H1 (cell line): ENCODE results near the gene SLFN5. TPM values are rescaled to one million over a fixed set of nuclear protein-coding genes. Genes with fewer than 3 reads are reported as not detected.
"Not testable (repeated sequence)": the region's sequence is repeated elsewhere in the genome, so short reads cannot be mapped to it uniquely, and the experiment has no call there.

ENCODE experiments used
- CTCF ChIA-PET: fragments of 300-600 bp; sonication (Branson Sonifier 250); formaldehyde crosslinking; loops from one replicate; lab custom pipeline; 2021; ENCODE audit not compliant: partially characterized antibody; lab: Charles Lee
- POLR2A ChIA-PET: fragments of 300-600 bp; sonication (Branson Sonifier 250); formaldehyde crosslinking; loops from one replicate; lab custom pipeline; 2021; ENCODE audit warnings: inconsistent platforms; ENCODE audit not compliant: partially characterized antibody; lab: Charles Lee
- DNase-seq, 2 experiments: peaks; one replicate each; pipeline versions ENCODE4 v3.0.0 to v3.0.0-alpha.2; 2010 to 2022; ENCODE audit warnings: low spot score in 2 of 2, low read depth in 1 of 2, mixed read lengths in 1 of 2
- FAIRE-seq: peaks from 2 replicates; lab custom pipeline; 2011; peaks lifted over from hg19 to GRCh38; lab: Jason Lieb, UNC
- H2AFZ ChIP-seq: 2 replicates; pipeline ENCODE4 v1.8.1; 2012; ENCODE audit warnings: low read length, inconsistent platforms
- H2AK5ac ChIP-seq: 2 replicates; pipeline ENCODE4 v1.6.1; 2013; ENCODE audit warnings: low read depth, low read length
- H2BK120ac ChIP-seq: replicated peaks from 2 replicates; pipeline ENCODE3; 2013; ENCODE audit warnings: low read depth, low read length, inconsistent platforms
- H2BK12ac ChIP-seq: 2 replicates; pipeline ENCODE4 v1.6.1; 2013; ENCODE audit warnings: low read depth, low read length
- H2BK15ac ChIP-seq: 2 replicates; pipeline ENCODE4 v1.6.1; 2013; ENCODE audit warnings: low read length
- H2BK20ac ChIP-seq: 2 replicates; pipeline ENCODE4 v1.6.1; 2013; ENCODE audit warnings: low read length
- H2BK5ac ChIP-seq: 2 replicates; pipeline ENCODE4 v1.6.1; 2013; ENCODE audit warnings: low read depth, low read length
- H3K14ac ChIP-seq: 2 replicates; pipeline ENCODE4 v1.6.1; 2013; ENCODE audit warnings: inconsistent platforms; ENCODE audit not compliant: insufficient read length
- H3K18ac ChIP-seq: 2 replicates; pipeline ENCODE4 v1.6.1; 2013; ENCODE audit warnings: low read length; ENCODE audit errors: extremely low read depth
- H3K23ac ChIP-seq: 2 replicates; pipeline ENCODE4 v1.6.1; 2013; ENCODE audit warnings: inconsistent platforms; ENCODE audit not compliant: insufficient read length
- H3K23me2 ChIP-seq: 2 replicates; pipeline ENCODE4 v1.6.1; 2013; ENCODE audit warnings: low read depth, low read length
- H3K27ac ChIP-seq: 2 replicates; pipeline ENCODE4 v1.6.1; 2011; ENCODE audit warnings: low read depth, low read length, inconsistent platforms
- H3K27me3 ChIP-seq, 4 experiments: replicated peaks in 1 of 4; 1 replicate in 1 of 4; 2 replicates in 3 of 4; pipeline versions ENCODE4 v1.6.1 to v1.8.1; 2011 to 2013; ENCODE audit warnings: low read length in 3 of 4, mild to moderate bottlenecking in 3 of 4, inconsistent platforms in 2 of 4, mixed read lengths in 2 of 4, moderate library complexity in 1 of 4; ENCODE audit not compliant: control insufficient read depth in 3 of 4, insufficient read depth in 3 of 4; ENCODE audit errors: extremely low read depth in 1 of 4
- H3K36me3 ChIP-seq, 4 experiments: 2 replicates each; pipeline versions ENCODE4 v1.6.1 to v1.8.1; 2011 to 2013; ENCODE audit warnings: mild to moderate bottlenecking in 4 of 4, low read length in 3 of 4, moderate library complexity in 2 of 4, control low read depth in 1 of 4, inconsistent platforms in 1 of 4; ENCODE audit not compliant: insufficient read depth in 4 of 4, control insufficient read depth in 2 of 4
- H3K4ac ChIP-seq: replicated peaks from 2 replicates; pipeline ENCODE3; 2013; ENCODE audit warnings: low read length, low read depth, mixed read lengths, inconsistent platforms; ENCODE audit not compliant: insufficient read length
- H3K4me1 ChIP-seq, 4 experiments: replicated peaks in 1 of 4; 1 replicate in 1 of 4; 2 replicates in 3 of 4; pipeline versions ENCODE4 v1.6.1 to v1.8.1; 2011 to 2013; ENCODE audit warnings: low read length in 3 of 4, inconsistent platforms in 2 of 4, mixed read lengths in 1 of 4; ENCODE audit not compliant: insufficient read depth in 4 of 4, control insufficient read depth in 3 of 4
- H3K4me2 ChIP-seq, 2 experiments: 2 replicates each; pipeline versions ENCODE4 v1.6.1 to v1.8.1; 2011 to 2013; ENCODE audit warnings: low read depth in 2 of 2, low read length in 2 of 2, control low read depth in 1 of 2, inconsistent platforms in 1 of 2, mild to moderate bottlenecking in 1 of 2; ENCODE audit not compliant: insufficient read depth in 1 of 2
- H3K4me3 ChIP-seq, 4 experiments: fragments of 200-600, 300-600 bp in 1 of 4; sonication (generic), shearing (Covaris generic), sonication (Bioruptor Twin) in 1 of 4; 2 replicates each; pipeline versions ENCODE4 v1.5.1 to v1.8.1; 2011 to 2016; ENCODE audit warnings: low read length in 4 of 4, low read depth in 3 of 4, control low read depth in 2 of 4, inconsistent platforms in 2 of 4, mild to moderate bottlenecking in 2 of 4, mixed read lengths in 1 of 4, moderate library complexity in 1 of 4; ENCODE audit not compliant: insufficient read depth in 2 of 4; ENCODE audit errors: extremely low read depth in 1 of 4
- H3K56ac ChIP-seq: replicated peaks from 2 replicates; pipeline ENCODE3; 2013; ENCODE audit warnings: low read depth, mild to moderate bottlenecking, mixed read lengths, low read length, inconsistent platforms; ENCODE audit not compliant: insufficient read length
- H3K79me1 ChIP-seq: 2 replicates; pipeline ENCODE4 v1.6.1; 2013; ENCODE audit warnings: low read depth, low read length, control low read depth
- H3K79me2 ChIP-seq, 2 experiments: 2 replicates each; pipeline versions ENCODE4 v1.6.1 to v1.8.1; 2012 to 2013; ENCODE audit warnings: low read length in 2 of 2, mild to moderate bottlenecking in 2 of 2, inconsistent platforms in 1 of 2; ENCODE audit not compliant: insufficient read depth in 2 of 2, control insufficient read depth in 1 of 2
- H3K9ac ChIP-seq, 4 experiments: replicated peaks in 1 of 4; 1 replicate in 1 of 4; 2 replicates in 3 of 4; pipeline versions ENCODE4 v1.6.1 to v1.8.1; 2011 to 2013; ENCODE audit warnings: low read depth in 3 of 4, low read length in 3 of 4, control low read depth in 2 of 4, mild to moderate bottlenecking in 2 of 4, moderate library complexity in 2 of 4, inconsistent platforms in 1 of 4; ENCODE audit errors: extremely low read depth in 1 of 4
- H3K9me3 ChIP-seq, 2 experiments: 2 replicates each; pipeline versions ENCODE4 v1.6.1 to v1.8.1; 2012 to 2013; ENCODE audit warnings: mild to moderate bottlenecking in 2 of 2, moderate library complexity in 2 of 2, control low read depth in 1 of 2, inconsistent platforms in 1 of 2, low read depth in 1 of 2, low read length in 1 of 2, mixed read lengths in 1 of 2; ENCODE audit not compliant: insufficient read depth in 2 of 2
- H4K20me1 ChIP-seq, 2 experiments: replicated peaks in 1 of 2; 2 replicates each; pipeline versions ENCODE3 to v1.8.1; 2011 to 2013; ENCODE audit warnings: inconsistent platforms in 2 of 2, low read length in 2 of 2, mild to moderate bottlenecking in 1 of 2; ENCODE audit not compliant: insufficient read depth in 2 of 2, control insufficient read depth in 1 of 2
- H4K5ac ChIP-seq: 2 replicates; pipeline ENCODE4 v1.6.1; 2013; ENCODE audit warnings: low read length, low read depth, mixed read lengths, inconsistent platforms; ENCODE audit not compliant: insufficient read length
- H4K8ac ChIP-seq: 2 replicates; pipeline ENCODE4 v1.8.0; 2013; ENCODE audit warnings: mild to moderate bottlenecking, moderate library complexity, low read length, inconsistent platforms; ENCODE audit not compliant: insufficient read depth; ENCODE audit errors: extremely low read depth
- H4K91ac ChIP-seq: replicated peaks from 2 replicates; pipeline ENCODE3; 2013; ENCODE audit warnings: low read length, mixed read lengths, inconsistent platforms; ENCODE audit not compliant: insufficient read length
- WGBS, 2 experiments: shearing (Covaris generic) in 1 of 2; methylation state at CpG; one replicate each; pipeline versions ENCODE4 v1.1.6 to v1.1.7; 2013 to 2015; ENCODE audit warnings: low lambda C conversion rate in 2 of 2, mixed read lengths in 2 of 2, inconsistent platforms in 1 of 2, low coverage in 1 of 2, missing lambda C conversion rate in 1 of 2; ENCODE audit not compliant: insufficient replicate concordance in 2 of 2, insufficient coverage in 1 of 2, insufficient read length in 1 of 2; ENCODE audit errors: extremely low coverage in 1 of 2, missing lambda C conversion rate in 1 of 2; 5-methylcytosine and 5-hydroxymethylcytosine counted together
- polyA plus RNA-seq, 7 experiments: library from polyadenylated mRNA; depleted of rRNA in 3 of 7; stranded (reverse) in 5 of 7; unstranded in 2 of 7; fragments of >200 nt in 5 of 7; fragments of 200-250 nt in 2 of 7; gene quantifications; 1 replicate in 5 of 7; 2 replicates in 1 of 7; 4 replicates in 1 of 7; pipeline versions ENCODE4 v1.2.1 to v1.2.3, GENCODE V29; 2011 to 2013; ENCODE audit warnings: missing spikeins in 2 of 7, mixed read lengths in 2 of 7
- total RNA-seq: library from RNA; stranded (reverse); fragmentation: NEBNext Ultra II Directional; extraction: Animal tissue kit (Norgen Biotek cat#: 25700); gene quantifications from 2 replicates; pipeline ENCODE4 v1.2.1, GENCODE V29; 2021

The SLFN5 gene
- total and polyA plus RNA-seq, 2 of the 8 experiments (the other 6 are each of a cell fraction or from before 2014, with no cell fraction given), result 0.86 to 3.0 TPM

GRCh38 chr17:35234315-35234714, 8.6 kb upstream of the SLFN5 start:
- H3K4me3 ChIP-seq, H3K4ac ChIP-seq, H3K18ac ChIP-seq, H3K14ac ChIP-seq, H3K4me1 ChIP-seq, H4K5ac ChIP-seq, H3K27ac ChIP-seq, H2BK5ac ChIP-seq, H2AK5ac ChIP-seq, H4K91ac ChIP-seq, H3K36me3 ChIP-seq, H3K9ac ChIP-seq, H2BK20ac ChIP-seq, H3K9me3 ChIP-seq, CTCF ChIA-PET, H3K79me2 ChIP-seq, FAIRE-seq, H3K4me2 ChIP-seq, H3K23me2 ChIP-seq, H2BK15ac ChIP-seq, H3K56ac ChIP-seq, H2BK12ac ChIP-seq, H3K23ac ChIP-seq, H4K20me1 ChIP-seq, H2BK120ac ChIP-seq, DNase-seq, H3K79me1 ChIP-seq, H3K27me3 ChIP-seq, H2AFZ ChIP-seq, H4K8ac ChIP-seq: not testable (repeated sequence)
- WGBS, 2 experiments, result 71% methylated on average over 4 of the region's 4 CpGs; no CpG with 5 or more reads in 1 of the 2 experiments
- POLR2A ChIA-PET, result interaction anchor here (1.4 kb wide), 1 partner anchor 9 kb away, joined by 6 read pairs; the partner anchor contains the start of gene SLFN5
